Mucosa of rectum (tissue), 2 donors: ENCODE measurements around the gene MYOCOS.
"Not testable (repeated sequence)": the region's sequence is repeated elsewhere in the genome, so short reads cannot be mapped to it uniquely, and the experiment has no call there.

Experiments
- H3K27ac ChIP-seq, 2 donors: one replicate each; pipeline ENCODE4 v1.7.0; 2013; ENCODE audit warnings: inconsistent platforms in 2 of 2, low read depth in 2 of 2, low read length in 2 of 2
- H3K27me3 ChIP-seq, 2 donors: one replicate each; pipeline ENCODE4 v1.7.0; 2013; ENCODE audit warnings: low read length in 2 of 2; ENCODE audit not compliant: control insufficient read depth in 2 of 2, insufficient read depth in 2 of 2
- H3K36me3 ChIP-seq, 2 donors: one replicate each; pipeline ENCODE4 v1.7.0; 2013; ENCODE audit warnings: low read length in 2 of 2; ENCODE audit not compliant: control insufficient read depth in 2 of 2, insufficient read depth in 2 of 2
- H3K4me1 ChIP-seq, 2 donors: one replicate each; pipeline ENCODE4 v1.7.0; 2013; ENCODE audit warnings: low read length in 2 of 2, mild to moderate bottlenecking in 1 of 2; ENCODE audit not compliant: control insufficient read depth in 2 of 2, insufficient read depth in 2 of 2
- H3K4me3 ChIP-seq, 2 donors: one replicate each; pipeline ENCODE4 v1.7.0; 2013; ENCODE audit warnings: low read length in 2 of 2
- H3K9ac ChIP-seq, 2 donors: one replicate each; pipeline ENCODE4 v1.7.0; 2013; ENCODE audit warnings: low read length in 2 of 2, low read depth in 1 of 2, mild to moderate bottlenecking in 1 of 2
- H3K9me3 ChIP-seq, 2 donors: one replicate each; pipeline ENCODE4 v1.7.0; 2013; ENCODE audit warnings: low read length in 2 of 2; ENCODE audit not compliant: control insufficient read depth in 2 of 2
- donor health status: healthy.
- donor health status: Normal muscosa, but diverticular disease.

MYOCOS gene

DNA sequence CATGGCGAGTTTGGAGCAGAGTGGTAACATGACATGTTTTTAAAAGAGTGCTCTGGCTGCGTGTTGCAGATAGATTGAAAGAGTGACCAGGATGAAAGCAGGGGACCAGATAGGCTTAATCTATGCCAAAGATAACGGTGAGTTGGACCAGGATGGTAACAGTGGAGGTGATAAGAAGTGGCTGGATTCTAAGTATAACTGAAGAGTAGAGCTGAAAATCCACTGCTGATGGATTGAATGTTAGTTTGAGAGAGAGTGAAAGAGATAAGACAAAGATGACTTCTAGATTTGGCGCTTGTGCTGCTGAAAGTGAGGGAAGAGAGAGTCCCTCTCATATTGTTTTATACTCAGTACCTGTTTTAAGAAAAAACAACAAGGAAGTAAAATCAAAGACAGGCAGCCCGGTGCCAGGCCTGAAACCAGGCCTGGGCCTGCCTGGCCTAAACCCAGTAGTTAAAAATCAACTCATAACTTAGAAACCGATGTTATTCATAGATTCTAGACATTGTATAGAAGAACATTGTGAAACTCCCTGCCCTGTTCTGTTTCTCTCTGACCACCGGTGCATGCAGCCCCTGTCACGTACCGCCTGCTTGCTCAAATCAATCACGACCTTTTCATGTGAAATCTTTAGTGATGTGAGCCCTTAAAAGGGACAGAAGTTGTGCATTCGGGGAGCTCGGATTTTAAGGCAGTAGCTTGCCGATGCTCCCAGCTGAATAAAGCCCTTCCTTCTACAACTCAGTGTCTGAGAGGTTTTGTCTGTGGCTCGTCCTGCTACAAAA, 6.7 kb upstream of the MYOCOS start:
- H3K4me1 ChIP-seq, H3K4me3 ChIP-seq, H3K27me3 ChIP-seq, H3K27ac ChIP-seq, H3K36me3 ChIP-seq, H3K9ac ChIP-seq, H3K9me3 ChIP-seq: not testable (repeated sequence)

DNA sequence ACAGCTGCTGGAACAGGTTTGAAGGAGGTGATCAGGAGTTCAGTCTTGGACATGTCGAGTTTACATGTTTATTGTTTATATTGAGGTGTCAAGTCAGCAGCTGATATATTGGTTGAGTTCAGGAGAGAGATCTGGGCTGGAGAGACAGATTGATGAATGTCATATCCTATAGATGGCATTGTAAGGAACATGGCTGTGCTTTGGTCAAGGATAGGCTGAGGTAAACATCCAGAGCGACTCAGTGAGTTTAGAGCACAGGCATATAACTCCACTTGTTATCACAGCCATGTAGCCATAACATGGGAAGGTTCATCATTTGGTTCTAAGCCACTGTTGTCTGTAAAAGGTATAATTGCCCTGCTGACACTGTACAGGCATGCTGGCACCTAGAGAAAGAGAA, 5.5 kb upstream of the MYOCOS start:
- Histone ChIP-seq H3K27me3 (no peaks in the 10 kb centered on the region), H3K9me3 (no peaks in the 10 kb centered on the region), H3K4me3 (no peak overlapping the region), H3K4me1 (no peaks in the 10 kb centered on the region), H3K9ac (no peak overlapping the region), H3K36me3 (no peaks in the 10 kb centered on the region), H3K27ac (no peak overlapping the region)

DNA sequence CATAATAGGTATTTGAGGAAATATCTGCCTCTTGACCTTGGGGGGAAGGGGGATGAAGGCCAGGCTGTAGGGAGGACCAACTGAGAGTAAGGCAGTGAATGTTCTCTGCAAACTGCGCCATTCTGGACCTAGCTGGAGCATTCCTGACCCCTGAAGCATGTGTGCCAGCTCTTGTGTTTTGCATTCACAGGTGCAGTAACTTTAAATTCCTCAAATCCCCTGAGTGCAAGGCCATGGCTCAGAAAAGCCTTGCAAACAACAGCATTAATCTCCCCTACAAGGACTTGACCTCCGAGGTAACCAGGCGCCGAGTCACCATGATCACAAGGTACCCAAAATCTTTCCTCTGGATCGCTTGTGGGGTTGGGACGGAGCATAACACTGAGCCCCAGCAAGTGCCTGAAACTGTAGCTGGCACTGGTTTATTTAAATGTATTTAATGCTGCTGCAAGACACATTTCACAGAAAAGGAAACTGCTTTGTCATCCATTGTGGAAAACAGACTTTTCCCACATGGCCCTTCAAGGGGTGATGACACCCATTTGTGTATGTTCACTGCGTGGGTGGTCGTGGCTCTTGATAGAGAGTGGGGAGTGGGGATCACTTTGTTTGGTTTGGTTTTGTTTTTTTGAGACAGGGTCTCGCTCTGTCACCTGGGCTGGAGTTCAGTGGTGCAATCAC, 1.7 kb downstream of the MYOCOS start:
- no peak overlapping the region for H3K4me3 ChIP-seq
- no peaks in the 10 kb centered on the region for H3K27me3 ChIP-seq
- H3K9ac ChIP-seq = no peak overlapping the region
- no peak overlapping the region for H3K27ac ChIP-seq
- no peaks in the 10 kb centered on the region for H3K9me3 ChIP-seq
- no peaks in the 10 kb centered on the region for H3K4me1 ChIP-seq
- H3K36me3 ChIP-seq = no peaks in the 10 kb centered on the region

DNA sequence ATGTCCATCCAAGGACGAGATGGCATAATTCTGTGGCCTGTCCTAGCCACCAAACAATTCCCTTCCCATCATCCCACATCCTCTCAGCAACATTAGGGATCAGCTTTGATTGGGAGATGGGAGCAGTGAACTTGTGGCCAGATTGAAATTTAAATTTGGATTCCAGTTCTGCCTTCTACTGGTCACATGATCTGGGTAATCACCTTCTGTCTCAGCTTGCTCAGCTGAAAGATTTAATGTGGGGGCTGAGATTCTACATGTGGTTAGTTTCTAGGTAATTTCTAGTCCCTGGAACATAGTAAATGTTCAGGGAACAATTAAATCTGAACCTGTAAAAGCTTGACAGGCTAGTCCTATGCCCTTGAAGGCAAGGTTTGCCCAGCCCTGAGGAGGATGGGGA, 3.2 kb downstream of the MYOCOS start:
- H3K27ac ChIP-seq = no peak overlapping the region
- no peaks in the 10 kb centered on the region for H3K27me3 ChIP-seq
- no peaks in the 10 kb centered on the region for H3K9me3 ChIP-seq
- H3K36me3 ChIP-seq = no peaks in the 10 kb centered on the region
- H3K4me1 ChIP-seq = no peaks in the 10 kb centered on the region
- no peak overlapping the region for H3K9ac ChIP-seq
- no peak overlapping the region for H3K4me3 ChIP-seq

DNA sequence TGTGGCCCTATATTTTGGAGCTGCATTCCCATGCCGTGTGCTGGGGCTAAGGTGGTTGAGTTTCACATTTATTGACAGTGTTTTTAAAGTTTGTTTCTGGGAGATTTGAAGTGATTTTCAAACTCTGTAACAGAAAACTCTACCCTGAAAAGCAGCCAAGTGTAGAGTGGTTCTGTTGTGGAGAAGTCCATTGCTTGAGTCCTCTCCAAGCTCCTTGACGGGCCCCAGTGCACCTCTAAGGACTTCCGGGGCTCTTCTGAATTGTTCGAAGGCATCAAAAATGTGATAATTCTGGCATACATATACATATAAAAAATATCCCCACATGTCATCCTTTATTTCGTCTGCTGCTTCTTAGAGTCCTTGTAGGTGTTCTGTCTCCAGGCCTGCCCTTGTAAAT, 5.0 kb downstream of the MYOCOS start:
- Histone ChIP-seq H3K9me3 (no peaks in the 10 kb centered on the region), H3K36me3 (no peaks in the 10 kb centered on the region), H3K27ac (no peak overlapping the region), H3K27me3 (no peaks in the 10 kb centered on the region), H3K4me1 (no peaks in the 10 kb centered on the region), H3K4me3 (no peak overlapping the region), H3K9ac (no peak overlapping the region)

DNA sequence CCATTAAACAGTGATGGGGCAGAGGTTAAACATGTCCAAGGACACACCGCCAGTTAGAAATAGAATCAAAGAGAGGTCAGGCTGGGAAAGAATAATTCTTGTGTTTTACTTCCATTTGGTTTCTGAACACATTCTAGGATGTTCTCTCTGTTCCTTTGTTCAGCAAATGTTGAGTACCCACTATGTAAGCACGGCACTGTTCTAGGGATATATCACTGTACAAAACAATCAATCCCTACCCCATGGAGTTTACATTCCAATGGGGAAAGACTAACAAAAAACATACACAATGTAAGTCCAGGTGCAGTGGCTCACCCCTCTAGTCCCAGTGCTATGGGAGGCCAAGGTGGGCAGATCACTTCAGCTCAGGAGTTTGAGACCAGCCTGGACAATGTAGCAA, 6.2 kb downstream of the MYOCOS start:
- Histone ChIP-seq H3K4me3 (no peak overlapping the region), H3K27ac (no peak overlapping the region), H3K9me3 (no peaks in the 10 kb centered on the region), H3K4me1 (no peaks in the 10 kb centered on the region), H3K36me3 (no peaks in the 10 kb centered on the region), H3K27me3 (no peaks in the 10 kb centered on the region), H3K9ac (no peak overlapping the region)

DNA sequence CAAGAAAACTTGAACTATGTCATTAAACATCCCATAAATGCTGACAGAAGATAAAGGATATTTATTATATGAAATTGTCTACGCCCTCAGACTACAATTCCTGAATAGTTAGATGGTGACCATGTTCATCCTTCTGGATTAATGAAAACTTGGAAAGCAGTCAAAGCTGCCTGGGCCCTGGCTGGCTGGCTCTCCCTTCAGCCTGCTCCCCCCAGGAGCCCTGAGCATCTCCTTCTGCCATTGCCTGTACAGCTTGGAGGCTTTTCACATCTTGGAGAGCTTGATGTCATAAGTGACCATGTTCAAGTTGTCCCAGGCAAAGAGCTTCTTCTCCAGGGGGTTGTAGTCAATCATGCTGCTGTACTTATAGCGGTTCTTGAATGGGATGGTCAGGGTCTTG, 13.6 kb downstream of the MYOCOS start:
- H3K9ac ChIP-seq = no peak overlapping the region
- H3K36me3 ChIP-seq = no peaks in the 10 kb centered on the region
- no peak overlapping the region for H3K27ac ChIP-seq
- no peaks in the 10 kb centered on the region for H3K4me1 ChIP-seq
- H3K9me3 ChIP-seq = no peaks in the 10 kb centered on the region
- no peak overlapping the region for H3K4me3 ChIP-seq
- H3K27me3 ChIP-seq = no peaks in the 10 kb centered on the region

DNA sequence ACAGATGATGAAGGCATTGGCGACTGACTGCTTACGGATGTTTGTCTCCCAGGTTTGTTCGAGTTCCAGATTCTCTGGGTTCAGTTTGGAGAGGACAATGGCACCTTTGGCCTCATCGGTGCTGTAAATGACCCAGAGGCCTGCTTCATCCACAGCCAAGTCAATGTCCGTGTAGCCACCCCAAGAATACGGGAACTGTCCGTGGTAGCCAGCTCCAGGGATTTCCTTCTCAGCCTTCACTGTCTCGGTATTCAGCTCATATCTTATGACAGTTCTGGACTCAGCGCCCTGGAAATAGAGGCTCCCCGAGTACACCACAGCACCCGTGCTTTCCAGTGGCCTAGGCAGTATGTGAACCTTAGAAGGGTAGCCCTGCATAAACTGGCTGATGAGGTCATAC, 14.1 kb downstream of the MYOCOS start:
- no peak overlapping the region for H3K4me3 ChIP-seq
- no peak overlapping the region for H3K9ac ChIP-seq
- H3K36me3 ChIP-seq = no peaks in the 10 kb centered on the region
- no peaks in the 10 kb centered on the region for H3K4me1 ChIP-seq
- no peaks in the 10 kb centered on the region for H3K9me3 ChIP-seq
- H3K27me3 ChIP-seq = no peaks in the 10 kb centered on the region
- no peak overlapping the region for H3K27ac ChIP-seq

DNA sequence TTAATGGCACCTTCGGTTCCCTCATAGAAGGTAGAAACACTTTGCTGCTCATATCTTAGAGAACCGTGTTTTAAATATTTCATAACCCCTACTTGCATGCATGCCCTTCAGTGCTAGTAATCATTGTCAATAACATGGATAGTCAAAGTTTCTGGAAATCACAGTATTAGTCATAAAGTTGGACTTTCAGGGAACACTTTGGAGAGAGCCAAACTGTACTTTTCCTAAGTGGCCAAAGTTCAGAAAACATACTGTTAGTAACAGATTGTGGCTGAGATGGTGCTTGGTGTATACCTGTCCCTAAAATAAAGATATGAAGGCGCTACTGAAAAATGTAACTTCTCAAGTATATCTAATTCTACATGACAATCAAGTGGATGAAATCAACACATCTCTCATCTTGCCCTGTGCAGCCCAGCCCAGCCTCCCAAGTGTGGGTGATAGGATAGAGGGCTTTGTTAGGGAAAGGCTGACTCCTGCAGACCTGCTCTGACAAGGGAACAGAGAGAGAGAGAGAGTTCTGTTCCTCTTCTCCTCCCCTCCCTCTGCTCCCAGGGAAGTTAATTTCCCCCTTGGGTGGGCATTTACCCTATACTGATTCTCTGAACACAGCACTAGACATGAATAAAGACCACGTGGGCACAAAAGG, 16.0 kb downstream of the MYOCOS start:
- Histone ChIP-seq H3K4me3 (no peak overlapping the region), H3K9ac (no peak overlapping the region), H3K27ac (no peak overlapping the region), H3K9me3 (no peaks in the 10 kb centered on the region), H3K36me3 (no peaks in the 10 kb centered on the region), H3K27me3 (no peaks in the 10 kb centered on the region), H3K4me1 (no peaks in the 10 kb centered on the region)

DNA sequence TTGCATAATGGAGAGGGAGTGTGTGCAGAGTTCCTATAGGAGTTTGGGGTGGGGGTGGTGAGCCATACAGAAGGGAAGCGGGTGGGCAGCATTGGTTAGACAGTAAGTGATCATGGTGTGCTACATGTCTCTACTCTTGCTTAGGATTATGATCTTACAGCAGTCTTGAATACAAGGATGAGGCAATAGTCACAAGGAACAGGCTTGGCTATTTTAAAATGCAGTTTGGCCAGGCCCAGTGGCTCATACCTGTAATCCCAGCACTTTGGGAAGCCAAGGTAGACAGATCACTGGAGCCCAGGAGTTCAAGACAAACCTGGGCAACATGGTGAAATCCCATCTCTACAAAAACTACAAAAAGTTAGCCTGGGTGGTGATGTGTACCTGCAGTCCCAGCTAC, 18.2 kb downstream of the MYOCOS start:
- Histone ChIP-seq H3K4me3 (no peak overlapping the region), H3K27ac (no peak overlapping the region), H3K9me3 (no peaks in the 10 kb centered on the region), H3K27me3 (no peaks in the 10 kb centered on the region), H3K36me3 (no peaks in the 10 kb centered on the region), H3K4me1 (peaks cover 0 to 3% of the 10 kb centered on the region in 2 donors), H3K9ac (no peak overlapping the region)
